CD4-positive, alpha-beta T cell (primary cell): ENCODE measurements around the gene NHSL2. TPM values are rescaled to one million over a fixed set of nuclear protein-coding genes. Genes with fewer than 3 reads are reported as not detected.

Source experiments
- ATAC-seq: fragments of 200-7000 bp; cut with Tn5 transposase; one replicate; pipeline ENCODE4 v1.10.0; 2022; ENCODE audit warnings: mild to moderate bottlenecking; ENCODE audit not compliant: poor library complexity
- CTCF ChIA-PET: fragments of 350-600 bp; sonication (Branson Sonifier 250); formaldehyde crosslinking; loops from one replicate; lab custom pipeline; 2021; ENCODE audit warnings: antibody characterized with exemption, inconsistent platforms; lab: Charles Lee
- POLR2A ChIA-PET: fragments of 350-600 bp; sonication (Branson Sonifier 250); formaldehyde crosslinking; loops from one replicate; lab custom pipeline; 2021; ENCODE audit warnings: antibody characterized with exemption, inconsistent platforms; lab: Charles Lee
- DNase-seq, 14 experiments: peaks; one replicate each; pipeline ENCODE4 v3.0.0-alpha.2; 2013 to 2020; ENCODE audit warnings: mixed read lengths in 2 of 14
- H3K27ac ChIP-seq, 2 donors: one replicate each; pipeline versions ENCODE4 v1.5.1 to v1.7.0; 2013; ENCODE audit warnings: low read length in 2 of 2, low read depth in 1 of 2, mild to moderate bottlenecking in 1 of 2
- H3K27me3 ChIP-seq, 2 experiments: 1 replicate in 1 of 2; 2 replicates in 1 of 2; pipeline versions ENCODE4 v1.6.1 to v1.7.0; 2013; ENCODE audit warnings: low read length in 2 of 2, control low read depth in 1 of 2, mild to moderate bottlenecking in 1 of 2, moderate library complexity in 1 of 2; ENCODE audit not compliant: insufficient read depth in 2 of 2, control insufficient read depth in 1 of 2
- H3K36me3 ChIP-seq: one replicate; pipeline ENCODE4 v1.6.1; 2013; ENCODE audit warnings: low read length, control low read depth; ENCODE audit not compliant: insufficient read depth
- H3K4me1 ChIP-seq: one replicate; pipeline ENCODE4 v1.6.1; 2013; ENCODE audit warnings: low read length, control low read depth; ENCODE audit not compliant: insufficient read depth
- H3K4me3 ChIP-seq: one replicate; pipeline ENCODE4 v1.5.1; 2013; ENCODE audit warnings: mild to moderate bottlenecking, low read length, moderate library complexity
- H3K9me3 ChIP-seq, 2 experiments: 1 replicate in 1 of 2; 2 replicates in 1 of 2; pipeline versions ENCODE4 v1.6.1 to v1.7.0; 2013; ENCODE audit warnings: low read length in 2 of 2, mild to moderate bottlenecking in 2 of 2, control low read depth in 1 of 2, moderate library complexity in 1 of 2; ENCODE audit not compliant: control insufficient read depth in 1 of 2, insufficient read depth in 1 of 2
- H3K27ac Mint-ChIP-seq: one replicate; pipeline ENCODE4 v1.8.0; 2020; ENCODE audit warnings: mixed read lengths
- H3K27me3 Mint-ChIP-seq: one replicate; pipeline ENCODE4 v1.8.0; 2021; ENCODE audit warnings: mixed read lengths
- H3K36me3 Mint-ChIP-seq: one replicate; pipeline ENCODE4 v1.8.0; 2021; ENCODE audit warnings: low read depth, mixed read lengths
- H3K4me1 Mint-ChIP-seq: one replicate; pipeline ENCODE4 v1.8.0; 2021; ENCODE audit warnings: low read depth, mixed read lengths
- H3K4me3 Mint-ChIP-seq: one replicate; pipeline ENCODE4 v1.8.0; 2020; ENCODE audit warnings: mild to moderate bottlenecking, mixed read lengths
- H3K9me3 Mint-ChIP-seq: one replicate; pipeline ENCODE4 v1.8.0; 2020; ENCODE audit warnings: mixed read lengths
- intact Hi-C, 2 experiments: fragments of 100-400 bp; cut with DNase I in 1 of 2; cut with micrococcal nuclease in 1 of 2; formaldehyde crosslinking; loops; one replicate each; pipeline versions ENCODE4 v1.15.1 to v1.9.0; 2023 to 2025; cut with DNase I, micrococcal nuclease
- total RNA-seq, 174 experiments: library from RNA in 2 of 174; stranded (reverse) in 2 of 174; gene quantifications; one replicate each; pipeline ENCODE4 v1.2.3 and lab custom pipeline; 2021 to 2026
- TF ChIP-seq, protein P1 (sequence below): fragments of 200-600 bp; IDR thresholded peaks from one replicate; pipeline ENCODE4 v1.8.0; 2022; ENCODE audit warnings: antibody characterized with exemption, mild to moderate bottlenecking

Gene NHSL2
- total RNA-seq, 2 experiments from 2014 or later: 1.3 to 1.5 TPM

DNA sequence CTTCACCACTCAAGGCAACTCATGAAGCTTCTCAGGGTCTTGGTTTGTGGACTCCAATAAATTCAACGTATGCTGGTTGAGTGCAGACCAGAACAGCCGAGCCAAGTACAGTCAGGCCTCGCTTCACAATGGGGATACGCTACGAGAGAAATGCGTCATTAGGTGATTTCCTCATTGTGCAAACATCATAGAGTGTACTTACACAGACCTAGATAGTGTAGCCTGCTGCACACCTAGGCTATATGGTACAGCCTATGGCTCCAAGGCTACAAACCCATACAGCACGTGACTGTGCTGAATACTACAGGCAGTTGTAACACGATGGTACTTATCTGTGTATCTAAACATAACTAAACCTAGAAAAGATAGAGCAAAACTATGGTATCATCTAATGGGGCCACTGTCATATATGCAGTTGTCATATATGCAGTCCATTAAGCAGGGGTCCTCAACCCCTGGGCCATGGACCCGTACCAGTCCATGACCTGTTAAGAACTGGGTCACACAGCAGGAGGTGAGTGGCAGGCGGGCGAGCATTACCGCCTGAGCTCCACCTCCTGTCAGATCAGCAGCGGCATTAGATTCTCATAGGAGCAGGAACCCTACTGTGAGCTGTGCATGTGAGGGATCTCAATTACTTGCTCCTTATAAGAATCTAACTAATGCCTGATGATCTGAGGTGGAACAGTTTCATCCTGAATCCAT lies 189.6 kb downstream of the NHSL2 start:
- H3K27me3 ChIP-seq: peaks cover 0 to 2% of the 10 kb centered on the region in 2 experiments
- DNase-seq: peak in 4 of 14 experiments; percentile 12 to 81 (median 65)
- peak; percentile 54 for ATAC-seq
- H3K4me3 Mint-ChIP-seq: peak overlapping the region; percentile 82
- no peaks in the 10 kb centered on the region for H3K36me3 Mint-ChIP-seq
- intact Hi-C loops: loop anchor here in 1 of 2 experiments (1.0 to 5.0 kb wide), 2 partner anchors 21 to 53 kb away; no protein-coding TSS in a partner anchor
- peak overlapping the region; percentile 89 for H3K27ac Mint-ChIP-seq
- TF ChIP-seq, protein P1, sequence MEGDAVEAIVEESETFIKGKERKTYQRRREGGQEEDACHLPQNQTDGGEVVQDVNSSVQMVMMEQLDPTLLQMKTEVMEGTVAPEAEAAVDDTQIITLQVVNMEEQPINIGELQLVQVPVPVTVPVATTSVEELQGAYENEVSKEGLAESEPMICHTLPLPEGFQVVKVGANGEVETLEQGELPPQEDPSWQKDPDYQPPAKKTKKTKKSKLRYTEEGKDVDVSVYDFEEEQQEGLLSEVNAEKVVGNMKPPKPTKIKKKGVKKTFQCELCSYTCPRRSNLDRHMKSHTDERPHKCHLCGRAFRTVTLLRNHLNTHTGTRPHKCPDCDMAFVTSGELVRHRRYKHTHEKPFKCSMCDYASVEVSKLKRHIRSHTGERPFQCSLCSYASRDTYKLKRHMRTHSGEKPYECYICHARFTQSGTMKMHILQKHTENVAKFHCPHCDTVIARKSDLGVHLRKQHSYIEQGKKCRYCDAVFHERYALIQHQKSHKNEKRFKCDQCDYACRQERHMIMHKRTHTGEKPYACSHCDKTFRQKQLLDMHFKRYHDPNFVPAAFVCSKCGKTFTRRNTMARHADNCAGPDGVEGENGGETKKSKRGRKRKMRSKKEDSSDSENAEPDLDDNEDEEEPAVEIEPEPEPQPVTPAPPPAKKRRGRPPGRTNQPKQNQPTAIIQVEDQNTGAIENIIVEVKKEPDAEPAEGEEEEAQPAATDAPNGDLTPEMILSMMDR: no peak
- peaks cover 67% of the 10 kb centered on the region for H3K4me1 ChIP-seq
- peaks cover 44% of the 10 kb centered on the region for H3K4me1 Mint-ChIP-seq
- POLR2A ChIA-PET: no interaction called here
- H3K9me3 ChIP-seq: no peaks in the 10 kb centered on the region
- H3K4me3 ChIP-seq: peak overlapping the region; percentile 61
- no peaks in the 10 kb centered on the region for H3K36me3 ChIP-seq
- CTCF ChIA-PET: no interaction called here
- H3K27ac ChIP-seq: peak overlapping the region in 1 of 2 donors; percentile 82
- no peaks in the 10 kb centered on the region for H3K9me3 Mint-ChIP-seq
- peaks cover 19% of the 10 kb centered on the region for H3K27me3 Mint-ChIP-seq

DNA sequence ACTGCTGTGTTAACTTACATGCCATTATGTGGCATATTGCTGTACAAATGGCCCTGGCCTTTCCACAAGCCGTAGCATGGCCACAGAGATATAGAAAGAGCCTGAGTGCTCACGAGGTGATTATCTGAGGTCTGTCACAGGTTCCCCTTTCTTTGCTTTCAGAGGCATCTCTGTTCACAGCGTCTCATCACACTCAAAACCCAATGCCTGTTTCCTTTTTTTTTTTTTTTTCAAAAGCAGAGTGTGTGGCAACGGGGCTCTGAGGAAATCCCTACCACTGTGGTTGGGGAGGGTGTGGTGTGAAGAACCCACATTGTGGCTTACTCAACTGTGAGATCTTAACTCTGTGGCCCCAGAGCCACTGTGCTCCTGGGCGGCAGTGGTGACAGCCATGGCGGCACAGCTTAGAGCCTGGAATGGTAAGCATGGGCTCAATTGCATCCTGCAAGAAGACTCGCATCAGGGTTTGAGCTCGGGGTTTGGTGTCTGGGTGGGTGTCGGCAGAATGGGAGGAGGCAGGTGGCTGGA lies 190.2 kb downstream of the NHSL2 start:
- Mint-ChIP-seq H3K27ac (peak overlapping the region; percentile 89), H3K9me3 (no peaks in the 10 kb centered on the region), H3K4me1 (peaks cover 46% of the 10 kb centered on the region), H3K4me3 (peak overlapping the region; percentile 82), H3K27me3 (peaks cover 19% of the 10 kb centered on the region), H3K36me3 (no peaks in the 10 kb centered on the region)
- intact Hi-C loops: loop anchor here in 1 of 2 experiments (1.0 to 5.0 kb wide), 2 partner anchors 20 to 54 kb away; no protein-coding TSS in a partner anchor
- H3K4me1 ChIP-seq: peaks cover 67% of the 10 kb centered on the region
- ChIA-PET CTCF (interaction anchor here (1.0 kb wide), 1 partner anchor 83 kb away, joined by 3 read pairs; no protein-coding TSS in a partner anchor), POLR2A (interaction anchor here (0.6 kb wide), 1 partner anchor 30 kb away, joined by 3 read pairs; no protein-coding TSS in a partner anchor)
- H3K27ac ChIP-seq: peak overlapping the region in 1 of 2 donors; percentile 82
- DNase-seq (peak; percentile 42 to 93 (median 56)), ATAC-seq (peak; percentile 61)
- peaks cover 0 to 2% of the 10 kb centered on the region in 2 experiments for H3K27me3 ChIP-seq
- H3K36me3 ChIP-seq: no peaks in the 10 kb centered on the region
- H3K4me3 ChIP-seq: peak overlapping the region; percentile 61
- H3K9me3 ChIP-seq: no peaks in the 10 kb centered on the region
- TF ChIP-seq, protein P1: no peak

DNA sequence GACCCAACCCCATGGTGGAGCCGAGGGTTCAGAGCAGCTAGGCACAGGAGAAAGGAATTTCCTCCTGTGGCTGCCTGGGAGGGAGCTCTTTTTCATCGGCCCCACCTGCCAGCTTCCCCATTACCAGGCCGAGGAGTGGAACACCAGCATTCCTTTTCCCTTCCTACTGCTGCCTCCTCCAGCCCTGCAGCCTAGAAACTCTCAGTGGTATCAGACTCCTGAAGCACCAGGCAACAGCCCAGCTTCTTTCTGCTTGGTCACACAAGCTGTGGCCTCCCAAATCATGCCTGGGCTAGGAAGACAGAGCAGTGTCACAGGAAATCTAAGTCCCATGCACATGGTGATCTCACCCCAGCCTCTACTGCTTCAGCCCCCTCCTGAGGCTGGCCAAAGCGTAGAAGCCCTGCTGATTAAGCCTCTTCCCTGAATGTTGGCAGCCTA lies 191.0 kb downstream of the NHSL2 start:
- intact Hi-C loops: loop anchor here (2.0 to 5.0 kb wide), 2 partner anchors 23 to 54 kb away; no protein-coding TSS in a partner anchor
- Mint-ChIP-seq H3K27me3 (peaks cover 19% of the 10 kb centered on the region), H3K4me1 (peaks cover 46% of the 10 kb centered on the region), H3K4me3 (peak overlapping the region; percentile 82), H3K27ac (peak overlapping the region; percentile 81), H3K9me3 (no peaks in the 10 kb centered on the region), H3K36me3 (no peaks in the 10 kb centered on the region)
- Histone ChIP-seq H3K9me3 (no peaks in the 10 kb centered on the region), H3K4me3 (peak overlapping the region; percentile 61), H3K27me3 (peaks cover 0 to 2% of the 10 kb centered on the region in 2 experiments), H3K36me3 (no peaks in the 10 kb centered on the region), H3K27ac (peak overlapping the region; percentile 21 to 82), H3K4me1 (peaks cover 66% of the 10 kb centered on the region)
- DNase-seq (peak in 1 of 14 experiments; percentile 48), ATAC-seq (no peak)
- CTCF ChIA-PET: interaction anchor here (1.0 kb wide), 1 partner anchor 84 kb away, joined by 3 read pairs; no protein-coding TSS in a partner anchor
- POLR2A ChIA-PET: interaction anchor here (0.6 kb wide), 1 partner anchor 29 kb away, joined by 3 read pairs; no protein-coding TSS in a partner anchor
- TF ChIP-seq, protein P1: no peak
